A673 (cell line): Measurements from ENCODE around the gene CAPZB.

Source experiments
- CTCF ChIP-seq: fragments of 300-800, 200-600 bp; sonication (generic); conservative IDR thresholded peaks from 2 replicates; pipeline ENCODE4 v1.5.1; 2017; ENCODE audit warnings: low read depth, mild to moderate bottlenecking, antibody characterized with exemption, low read length, moderate library complexity, mixed read lengths
- EZH2 ChIP-seq: fragments of 200-600 bp; sonication (generic); IDR thresholded peaks from 2 replicates; pipeline ENCODE4 v1.6.1; 2017; ENCODE audit warnings: borderline replicate concordance, low read depth, mild to moderate bottlenecking, mixed read lengths, antibody characterized with exemption, low read length; ENCODE audit not compliant: poor library complexity, severe bottlenecking

- TF ChIP-seq EZH2 (no peak), CTCF (no peak)
Measured at GRCh38 chr1:19404748-19405147, 80.6 kb downstream of the CAPZB start.
